ENCODE measurements around the gene C1orf53.
A peak's percentile ranks its signal among the peaks of the same experiment; 100 is the strongest.

C1orf53 gene

GRCh38 chr1:197908716-197909220 lies 6.3 kb downstream of the C1orf53 start:
- DNase-seq = no peak

DNA sequence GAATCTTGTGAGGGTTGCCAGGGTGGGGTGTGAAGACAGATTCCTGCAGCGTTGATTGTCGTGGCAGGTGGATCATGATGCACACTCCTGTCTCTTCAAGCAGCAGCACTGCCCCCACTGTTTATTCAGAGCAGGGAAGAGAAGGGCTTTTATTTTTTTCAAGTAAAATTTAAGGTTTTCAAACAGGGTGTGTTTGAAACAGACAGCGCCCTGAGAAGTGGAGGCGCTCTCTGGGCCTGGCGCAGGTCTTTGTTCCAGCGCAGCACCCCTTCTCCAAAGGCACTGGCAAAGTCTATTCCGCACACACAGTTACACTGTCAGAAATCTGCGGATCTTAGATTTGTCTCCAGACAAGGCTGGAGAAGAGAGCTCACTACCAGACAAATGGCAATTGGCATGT lies 7.0 kb downstream of the C1orf53 start:
- no peak for DNase-seq

- DNase-seq = no peak
These were observed 7.9 kb downstream of the C1orf53 start for GRCh38 chr1:197910120-197910991.

DNA sequence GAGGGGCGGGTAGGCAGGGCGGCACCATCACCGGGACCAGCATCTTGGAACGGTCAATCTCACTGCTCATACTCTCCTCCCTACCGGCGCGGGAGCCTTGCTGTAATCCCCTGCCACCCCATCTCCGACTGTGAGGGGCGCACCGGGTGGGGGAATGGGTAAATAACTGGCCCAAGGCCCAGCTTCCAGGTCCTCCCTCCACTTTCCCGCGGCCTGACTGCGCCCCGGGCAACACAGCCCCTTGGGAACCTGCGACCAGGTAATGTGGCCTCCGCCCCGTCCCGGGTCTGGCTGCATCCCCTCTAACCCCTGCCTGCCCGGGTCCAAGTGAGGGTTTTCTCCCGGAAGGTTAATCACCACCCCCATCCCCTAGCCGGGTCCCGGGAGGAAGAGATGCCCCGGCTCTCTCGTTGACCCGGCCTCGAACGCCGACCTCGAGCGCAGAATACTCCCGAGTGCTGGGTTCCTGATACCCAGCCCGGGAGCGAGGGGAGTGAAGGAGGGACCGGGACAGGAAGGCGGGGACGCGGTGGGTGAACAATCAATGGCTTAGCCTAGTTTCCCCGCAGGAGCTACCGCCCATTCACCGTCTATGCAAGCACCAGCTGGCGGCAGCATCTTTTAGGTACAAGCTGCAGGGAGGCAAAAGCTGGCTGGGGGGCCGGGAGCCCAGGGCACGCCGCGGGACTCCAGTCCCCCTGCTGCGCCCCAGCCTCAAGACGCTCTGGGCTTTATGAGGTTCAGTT lies 8.9 kb downstream of the C1orf53 start:
- no peak for DNase-seq

GRCh38 chr1:197911857-197912696 lies 9.6 kb downstream of the C1orf53 start:
- no peak for DNase-seq

- DNase-seq = no peak
These were observed 10.5 kb downstream of the C1orf53 start for GRCh38 chr1:197912739-197913494.

DNA sequence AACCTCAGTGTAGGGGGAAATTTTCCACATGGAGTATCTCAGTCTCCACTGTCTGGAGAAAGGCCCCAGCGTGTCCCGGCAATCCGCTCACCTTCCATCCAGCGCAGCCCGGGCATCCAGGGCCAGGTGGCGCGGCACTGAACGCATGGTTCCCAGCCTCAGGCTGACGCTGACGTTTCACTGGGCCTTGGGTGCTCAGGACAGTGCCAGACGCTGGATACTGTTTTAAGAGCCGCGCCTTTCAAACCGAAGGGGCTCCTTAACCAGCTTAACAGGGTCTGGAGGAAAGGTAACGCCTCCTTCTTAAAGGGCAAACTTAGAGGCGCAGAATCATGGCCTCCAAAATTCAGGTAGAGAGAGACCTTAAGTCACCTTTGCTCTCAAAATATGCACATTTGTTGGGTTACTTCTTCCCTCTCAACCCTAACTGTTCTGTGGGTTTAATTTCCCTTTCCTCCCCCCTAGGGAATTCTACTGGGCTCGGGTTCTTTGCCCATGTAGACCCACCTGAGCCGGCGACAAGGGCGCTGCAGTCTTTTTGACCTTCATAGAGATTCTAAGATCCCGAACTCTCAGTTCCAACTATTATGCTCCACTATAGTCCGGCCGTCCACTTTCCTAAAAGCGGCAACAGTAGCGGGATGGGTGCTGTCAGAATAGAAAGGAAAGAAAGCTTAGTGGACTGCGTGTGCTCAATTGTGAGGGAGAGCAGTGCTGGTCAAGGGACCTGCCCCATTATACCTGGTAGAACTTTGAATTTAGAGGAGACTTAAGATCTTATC lies 11.3 kb downstream of the C1orf53 start:
- no peak for DNase-seq

DNA sequence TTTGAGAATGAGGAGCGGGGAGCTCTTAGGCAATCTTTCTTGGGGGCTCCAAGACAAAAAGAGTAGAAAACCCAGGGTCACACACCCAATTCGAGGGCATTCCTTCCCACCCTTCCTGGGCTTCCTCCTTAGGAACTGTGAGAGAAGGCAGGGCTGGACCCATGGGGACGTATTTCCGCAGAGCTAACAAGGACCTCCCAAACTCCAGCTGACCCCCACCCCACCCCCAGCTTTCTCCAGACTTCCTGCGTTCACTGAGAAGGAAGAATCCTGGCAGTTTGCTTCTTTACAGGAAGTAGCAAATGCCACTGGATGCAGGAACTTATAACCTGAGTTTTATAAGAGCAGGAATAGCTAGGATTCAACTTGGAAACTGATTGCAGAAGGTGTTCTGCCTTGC lies 12.1 kb downstream of the C1orf53 start:
- DNase-seq = no peak

DNA sequence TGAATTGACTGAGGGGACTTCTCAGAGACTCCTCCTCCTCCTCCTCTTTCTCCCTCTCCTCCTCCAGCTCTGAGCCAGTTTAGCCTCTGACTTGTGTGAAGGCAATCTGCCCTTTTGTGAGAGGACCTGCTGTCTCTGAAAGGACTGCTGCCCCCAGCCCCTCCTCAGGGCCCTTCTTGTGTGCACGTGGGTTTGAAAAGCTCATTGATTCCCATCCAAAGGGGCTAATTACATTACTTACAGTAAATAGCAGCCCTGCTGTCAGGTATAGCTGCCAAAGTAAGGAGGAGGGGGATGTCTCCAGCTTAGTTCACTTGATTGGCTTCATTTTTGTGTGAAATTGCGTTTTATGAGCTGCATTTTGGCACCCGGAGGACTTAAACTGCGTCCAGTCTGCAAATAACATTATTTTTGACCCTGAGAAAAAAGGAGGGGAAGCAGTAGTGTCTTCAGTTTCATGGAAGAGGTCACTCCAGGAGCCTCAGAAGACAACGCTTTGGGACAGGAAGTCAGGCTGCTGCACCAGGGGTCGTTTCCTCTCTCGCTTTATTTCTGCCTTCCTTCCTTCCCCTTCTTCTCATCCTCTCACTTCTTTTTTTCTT lies 12.9 kb downstream of the C1orf53 start:
- no peak for DNase-seq

DNA sequence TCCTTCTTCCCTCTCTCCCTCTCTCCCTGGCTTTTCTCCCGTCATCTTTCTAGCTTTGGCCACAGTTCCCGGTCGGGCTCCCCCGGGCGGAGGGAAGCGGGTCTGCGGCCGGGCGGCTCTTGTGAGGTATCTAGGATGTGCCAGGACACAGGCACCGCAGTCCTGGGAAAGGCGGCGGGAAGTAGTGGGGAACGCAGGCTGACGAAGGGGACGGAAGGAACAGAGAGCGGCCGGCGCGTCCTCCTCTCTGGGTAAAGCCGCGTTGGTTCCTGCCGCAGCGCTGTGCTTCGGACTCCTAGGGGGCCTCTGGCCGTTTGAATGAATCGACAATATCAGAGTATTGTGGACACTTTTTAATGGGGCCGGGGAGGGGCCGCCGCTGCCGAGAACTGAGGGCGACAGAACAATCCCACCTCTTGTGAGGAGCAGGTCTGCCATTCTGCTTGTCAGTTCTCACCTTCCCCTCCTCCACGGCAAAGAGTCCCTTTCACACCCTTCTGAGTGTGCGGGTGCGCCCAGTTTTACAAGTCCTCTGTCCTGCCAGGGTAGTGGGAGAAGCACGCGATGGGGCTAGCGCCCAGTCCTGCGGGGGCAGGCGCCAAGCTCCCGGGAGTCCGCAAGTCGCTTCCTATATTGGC lies 13.6 kb downstream of the C1orf53 start:
- peak; percentile 61 for DNase-seq

- DNase-seq = no peak
These were observed 14.1 kb downstream of the C1orf53 start for GRCh38 chr1:197916500-197916983.

GRCh38 chr1:197917805-197918651 lies 15.6 kb downstream of the C1orf53 start:
- no peak for DNase-seq

- DNase-seq = no peak
These were observed 16.4 kb downstream of the C1orf53 start for GRCh38 chr1:197918807-197919345.

DNA sequence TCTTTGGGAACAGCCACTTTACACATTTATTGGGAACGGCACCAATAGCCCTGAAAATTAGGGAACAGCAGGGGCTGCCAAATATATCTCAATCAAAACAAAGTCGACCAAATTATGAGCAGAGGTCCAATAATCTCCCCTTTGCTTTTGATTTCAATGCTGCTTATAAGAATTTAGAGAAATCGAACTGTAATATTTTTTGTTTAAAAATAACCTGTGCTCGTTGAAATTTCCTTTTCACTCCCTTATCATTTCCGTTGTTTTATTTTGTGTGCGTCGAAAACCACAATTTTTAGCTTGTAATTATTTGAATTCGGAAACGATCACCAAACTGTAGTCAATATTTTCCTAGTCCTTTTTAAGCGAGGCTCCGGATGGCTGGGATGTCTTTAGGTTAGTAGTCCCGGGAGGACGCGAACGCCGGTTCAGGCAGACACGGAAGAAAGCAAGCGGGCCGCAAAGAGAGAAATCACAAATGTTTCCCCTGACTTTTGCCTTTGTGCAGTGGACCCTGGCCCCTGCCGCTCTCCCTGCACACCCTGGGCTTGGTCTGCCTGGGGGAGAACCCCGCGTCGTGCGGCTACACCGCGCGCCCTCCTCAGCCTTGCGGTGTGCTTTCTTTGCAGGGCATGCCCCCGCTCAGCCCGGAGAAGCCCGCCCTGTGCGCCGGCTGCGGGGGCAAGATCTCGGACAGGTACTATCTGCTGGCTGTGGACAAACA lies 17.1 kb downstream of the C1orf53 start:
- no peak for DNase-seq

GRCh38 chr1:197920067-197920396 lies 17.6 kb downstream of the C1orf53 start:
- DNase-seq = no peak

DNA sequence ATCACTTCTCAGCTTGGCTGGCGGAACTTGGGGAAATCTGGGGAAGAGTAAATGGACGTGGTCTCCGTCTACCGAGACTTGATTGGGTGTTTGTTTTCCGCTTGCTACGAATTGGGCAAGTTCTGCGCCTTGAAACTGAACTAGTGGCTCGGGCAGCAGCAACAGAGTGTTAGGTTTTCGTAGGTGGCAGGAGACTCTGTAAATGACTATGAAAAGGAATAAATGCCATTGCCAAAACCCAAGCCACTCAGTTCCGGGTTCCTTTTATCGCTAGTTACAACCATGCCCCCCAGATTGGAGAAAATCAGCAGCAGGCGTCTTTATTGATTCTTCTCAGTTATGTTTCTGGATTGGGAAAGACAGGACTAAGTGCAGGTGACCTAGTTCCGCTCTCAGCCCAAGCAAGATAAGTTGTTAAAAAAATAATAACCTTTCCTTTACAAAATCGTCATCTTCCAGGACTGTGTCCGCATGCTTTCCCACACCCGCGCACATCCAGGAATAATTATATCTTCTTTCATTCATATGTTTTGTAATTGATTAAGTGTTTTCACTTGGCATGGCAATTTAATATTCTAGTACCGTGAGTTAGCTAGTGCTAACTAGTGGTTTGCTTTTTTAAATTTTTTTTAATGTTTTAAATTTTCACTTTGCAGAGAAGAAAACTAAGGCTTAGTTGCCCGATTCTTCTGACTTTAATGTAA lies 18.1 kb downstream of the C1orf53 start:
- DNase-seq = no peak

DNA sequence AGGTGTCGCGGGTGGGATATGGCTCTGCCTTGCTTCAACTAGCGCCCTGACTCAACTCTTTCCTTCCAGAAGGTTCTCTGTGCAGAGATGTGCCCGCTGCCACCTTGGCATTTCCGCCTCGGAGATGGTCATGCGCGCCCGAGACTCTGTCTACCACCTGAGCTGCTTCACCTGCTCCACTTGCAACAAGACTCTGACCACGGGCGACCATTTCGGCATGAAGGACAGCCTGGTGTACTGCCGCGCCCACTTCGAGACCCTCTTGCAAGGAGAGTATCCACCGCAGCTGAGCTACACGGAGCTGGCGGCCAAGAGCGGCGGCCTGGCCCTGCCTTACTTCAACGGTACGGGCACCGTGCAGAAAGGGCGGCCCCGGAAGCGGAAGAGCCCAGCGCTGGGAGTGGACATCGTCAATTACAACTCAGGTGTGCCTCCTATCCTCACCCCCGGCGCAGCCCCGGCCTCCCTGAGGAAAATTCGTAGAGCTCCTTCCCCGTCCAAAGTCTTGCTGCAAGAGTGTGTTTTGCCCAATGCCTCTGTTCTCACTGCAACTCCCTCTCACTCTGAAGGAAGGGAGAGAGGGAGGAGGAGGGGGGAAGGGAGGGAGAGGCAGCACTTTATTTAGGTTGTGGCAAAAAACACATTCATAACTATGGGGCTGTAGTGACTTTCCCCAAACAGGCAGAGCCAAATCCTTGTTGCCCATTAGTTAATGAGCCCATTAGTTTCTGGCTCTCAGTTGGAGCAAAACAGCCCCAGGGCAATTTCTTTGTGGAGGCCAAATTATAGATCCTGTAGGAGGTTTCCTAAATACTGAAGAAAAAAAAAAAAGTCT lies 19.0 kb downstream of the C1orf53 start:
- DNase-seq = no peak
